ENCODE measurements around the gene E4F1.

E4F1 gene

GRCh38 chr16:2178321-2179106 lies 44.9 kb upstream of the E4F1 start:
- no peak overlapping the region for H3K27ac ChIP-seq
- TF ChIP-seq CTCF (conservative IDR thresholded peaks at IDR 0.05) = no peak

- H3K27ac ChIP-seq = no peak overlapping the region
- TF ChIP-seq CTCF (conservative IDR thresholded peaks at IDR 0.05) = no peak
These were observed 44.3 kb upstream of the E4F1 start for GRCh38 chr16:2179107-2179501.

GRCh38 chr16:2179576-2179975 lies 43.8 kb upstream of the E4F1 start:
- H3K27ac ChIP-seq = no peak overlapping the region

GRCh38 chr16:2180461-2180860 lies 42.9 kb upstream of the E4F1 start:
- H3K27ac ChIP-seq = no peak overlapping the region
- TF ChIP-seq CTCF (conservative IDR thresholded peaks at IDR 0.05) = no peak

More at GRCh38 chr16:2179576-2179975, 43.8 kb upstream of the E4F1 start:
- no peak for TF ChIP-seq CTCF (conservative IDR thresholded peaks at IDR 0.05)

GRCh38 chr16:2180962-2181923 lies 42.1 kb upstream of the E4F1 start:
- TF ChIP-seq CTCF (conservative IDR thresholded peaks at IDR 0.05) = no peak
- no peak overlapping the region for H3K27ac ChIP-seq

- TF ChIP-seq CTCF (conservative IDR thresholded peaks at IDR 0.05) = no peak
- no peak overlapping the region for H3K27ac ChIP-seq
These were observed 41.4 kb upstream of the E4F1 start for GRCh38 chr16:2181952-2182351.

GRCh38 chr16:2183671-2184070 lies 39.7 kb upstream of the E4F1 start:
- no peak overlapping the region for H3K27ac ChIP-seq

More at GRCh38 chr16:2183671-2184070, 39.7 kb upstream of the E4F1 start:
- TF ChIP-seq CTCF (conservative IDR thresholded peaks at IDR 0.05) = no peak
